NT2/D1 (cell line): ENCODE data around the gene SEC61A1.

Source experiments
- DNase-seq: peaks from one replicate; pipeline ENCODE4 v3.0.0-alpha.2; 2011; ENCODE audit warnings: low read depth, low spot score
- H3K27me3 ChIP-seq: 2 replicates; pipeline ENCODE4 v1.6.0; 2011; ENCODE audit warnings: mild to moderate bottlenecking; ENCODE audit not compliant: insufficient read length, insufficient read depth
- H3K36me3 ChIP-seq: 2 replicates; pipeline ENCODE4 v1.6.1; 2011; ENCODE audit warnings: mild to moderate bottlenecking, low read length, mixed read lengths; ENCODE audit not compliant: insufficient read depth, insufficient read length
- H3K4me1 ChIP-seq: 2 replicates; pipeline ENCODE4 v1.5.1; 2011; ENCODE audit not compliant: insufficient read depth, insufficient read length
- H3K4me3 ChIP-seq: 2 replicates; pipeline ENCODE4 v1.5.1; 2011; ENCODE audit warnings: low read depth; ENCODE audit not compliant: insufficient read length
- H3K9ac ChIP-seq: 2 replicates; pipeline ENCODE4 v1.6.0; 2011; ENCODE audit warnings: low read depth; ENCODE audit not compliant: insufficient read length
- H3K9me3 ChIP-seq: 2 replicates; pipeline ENCODE4 v1.5.1; 2011; ENCODE audit warnings: mild to moderate bottlenecking, low read length; ENCODE audit not compliant: insufficient read depth
- SUZ12 ChIP-seq: IDR thresholded peaks from 2 replicates; pipeline ENCODE4 v1.6.1; 2011; ENCODE audit not compliant: insufficient read length, insufficient read depth; ENCODE audit errors: extremely low read depth
- YY1 ChIP-seq: IDR thresholded peaks from 2 replicates; pipeline ENCODE4 v1.6.1; 2011; ENCODE audit not compliant: insufficient read length, insufficient read depth
- ZNF274 ChIP-seq: IDR thresholded peaks from 2 replicates; pipeline ENCODE4 v1.6.1; 2011; ENCODE audit warnings: mild to moderate bottlenecking, low read depth, low read length

The SEC61A1 gene

DNA sequence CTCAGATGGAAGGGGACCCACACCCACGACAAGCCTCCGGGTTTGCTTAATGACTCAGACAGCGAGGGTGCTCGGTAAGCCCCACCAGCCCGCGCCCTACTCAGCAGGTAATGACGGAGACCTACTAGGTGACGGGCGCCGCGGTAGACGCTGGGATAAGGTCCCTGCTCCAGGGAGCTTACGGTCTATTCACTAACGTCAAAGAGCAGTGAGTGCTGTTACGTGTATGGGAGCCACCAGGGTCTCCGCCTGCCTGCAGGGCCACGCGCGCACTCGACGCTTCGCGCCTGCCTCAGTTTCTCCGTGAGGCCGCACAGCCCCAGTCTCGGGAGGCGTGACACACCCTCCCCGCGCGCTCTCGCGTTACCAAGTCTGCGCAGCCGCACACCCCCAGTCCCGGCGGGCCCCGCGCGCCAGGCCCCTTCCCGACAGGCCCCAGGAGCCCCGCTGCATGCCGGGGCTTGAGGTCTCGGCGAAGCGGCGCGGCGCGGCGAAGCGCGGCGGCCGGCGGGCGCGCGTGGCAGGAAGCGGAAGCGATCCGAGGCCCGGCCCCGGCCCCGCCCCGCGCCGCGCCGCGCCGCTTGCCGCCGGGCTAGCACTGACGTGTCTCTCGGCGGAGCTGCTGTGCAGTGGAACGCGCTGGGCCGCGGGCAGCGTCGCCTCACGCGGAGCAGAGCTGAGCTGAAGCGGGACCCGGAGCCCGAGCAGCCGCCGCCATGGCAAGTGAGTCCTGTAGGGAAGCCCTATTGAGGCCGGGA, at the start of gene SEC61A1:
Gene SEC61A1 (plus strand): TSS at position 601 of the 758 bp plus-strand sequence. CDS start 116 bp downstream, at position 717.
- Histone ChIP-seq H3K36me3 (peaks cover 43% of the 10 kb centered on the region), H3K27me3 (no peaks in the 10 kb centered on the region), H3K4me3 (peak within 1 kb of the TSS; percentile 91), H3K9ac (peak within 1 kb of the TSS; percentile 97), H3K4me1 (peaks cover 3% of the 10 kb centered on the region), H3K9me3 (no peaks in the 10 kb centered on the region)
- DNase-seq = peak; percentile 87
- TF ChIP-seq YY1 (no peak), SUZ12 (no peak), ZNF274 (no peak)

- H3K4me3 ChIP-seq = no peak overlapping the region
- H3K4me1 ChIP-seq = peaks cover 13% of the 10 kb centered on the region
- DNase-seq = no peak
- no peak overlapping the region for H3K9ac ChIP-seq
- H3K27me3 ChIP-seq = no peaks in the 10 kb centered on the region
- no peak for TF ChIP-seq SUZ12
- no peak for TF ChIP-seq YY1
- TF ChIP-seq ZNF274 = no peak
- no peaks in the 10 kb centered on the region for H3K9me3 ChIP-seq
- H3K36me3 ChIP-seq = no peaks in the 10 kb centered on the region
Measured at GRCh38 chr3:128004661-128005060, 47.6 kb upstream of the SEC61A1 start.

- H3K27me3 ChIP-seq = no peaks in the 10 kb centered on the region
- no peaks in the 10 kb centered on the region for H3K36me3 ChIP-seq
- peak overlapping the region; percentile 29 for H3K4me3 ChIP-seq
- H3K4me1 ChIP-seq = peaks cover 13% of the 10 kb centered on the region
- peak overlapping the region; percentile 57 for H3K9ac ChIP-seq
- TF ChIP-seq SUZ12 = no peak
- no peak for TF ChIP-seq ZNF274
- no peak for TF ChIP-seq YY1
- DNase-seq = no peak
- no peaks in the 10 kb centered on the region for H3K9me3 ChIP-seq
Measured at GRCh38 chr3:128006061-128007032, 45.9 kb upstream of the SEC61A1 start.

DNA sequence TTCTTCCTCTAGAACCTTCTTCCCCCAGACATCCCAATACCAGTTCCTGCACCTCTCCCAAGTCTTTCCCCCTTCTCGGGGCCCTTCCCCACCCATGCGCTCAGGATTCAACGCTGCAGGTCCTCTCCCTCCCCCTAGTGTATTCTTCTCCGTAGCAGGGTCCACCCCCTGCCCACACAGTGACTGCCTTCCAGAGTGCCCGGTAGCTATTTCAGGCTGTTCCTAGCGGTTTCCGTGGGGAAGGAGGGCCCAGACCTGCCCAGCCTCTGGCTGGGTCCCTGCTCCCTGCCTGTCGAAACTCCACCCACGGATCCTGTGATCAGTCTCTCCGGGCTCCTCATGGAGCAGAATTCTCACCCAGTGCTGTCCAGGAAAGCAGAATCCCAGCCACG, 45.2 kb upstream of the SEC61A1 start:
- no peak for DNase-seq
- Histone ChIP-seq H3K9ac (peak overlapping the region; percentile 57), H3K36me3 (no peaks in the 10 kb centered on the region), H3K4me3 (peak overlapping the region; percentile 29), H3K9me3 (no peaks in the 10 kb centered on the region), H3K27me3 (no peaks in the 10 kb centered on the region), H3K4me1 (peaks cover 9% of the 10 kb centered on the region)
- TF ChIP-seq YY1 (no peak), SUZ12 (no peak), ZNF274 (no peak)

GRCh38 chr3:128009952-128010846, 42.0 kb upstream of the SEC61A1 start:
- Histone ChIP-seq H3K4me3 (no peak overlapping the region), H3K9me3 (no peaks in the 10 kb centered on the region), H3K4me1 (peaks cover 7% of the 10 kb centered on the region), H3K9ac (no peak overlapping the region), H3K36me3 (no peaks in the 10 kb centered on the region), H3K27me3 (no peaks in the 10 kb centered on the region)
- no peak for TF ChIP-seq ZNF274
- no peak for TF ChIP-seq SUZ12
- no peak for TF ChIP-seq YY1
- DNase-seq = no peak

DNA sequence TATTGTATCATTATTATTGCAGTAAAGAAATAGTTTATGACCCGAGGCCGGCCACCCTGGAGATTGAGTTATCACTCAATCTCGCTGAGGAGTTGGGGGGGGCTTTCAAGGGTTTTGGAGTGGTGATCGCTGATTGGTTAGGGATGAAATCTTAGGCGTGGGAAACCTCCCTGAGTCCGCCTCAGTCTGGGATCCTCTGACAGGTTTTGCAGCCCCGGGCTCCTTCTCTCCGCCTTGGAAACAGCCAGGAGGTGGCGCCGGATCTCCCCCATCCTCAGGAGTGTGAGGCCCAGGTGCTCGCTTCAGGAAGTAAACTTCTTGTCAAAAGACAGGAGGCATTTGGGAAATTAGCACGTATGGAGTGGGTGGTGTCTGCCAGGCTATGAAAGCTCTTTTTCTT, 41.1 kb upstream of the SEC61A1 start:
- TF ChIP-seq YY1 (no peak), ZNF274 (no peak)
- H3K36me3 ChIP-seq = no peaks in the 10 kb centered on the region
- DNase-seq = peak; percentile 82

DNA sequence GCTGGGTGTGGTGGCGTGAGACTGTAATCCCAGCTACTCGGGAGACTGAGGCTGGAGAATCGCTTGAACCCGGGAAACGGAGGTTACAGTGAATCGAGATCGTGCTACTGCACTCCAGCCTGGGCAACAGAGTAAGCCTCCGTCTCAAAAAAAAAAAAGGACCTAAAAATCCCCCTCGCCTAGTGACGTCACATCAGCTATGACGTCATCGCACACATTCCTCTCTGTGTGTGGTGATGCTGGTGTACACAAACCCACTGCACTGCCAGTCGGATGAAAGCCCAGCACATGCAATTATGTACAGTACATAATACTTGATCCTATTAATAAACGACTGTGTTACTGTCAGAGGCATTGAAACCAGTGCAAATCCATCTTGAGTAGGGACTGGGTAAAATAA, 40.2 kb upstream of the SEC61A1 start:
- Histone ChIP-seq H3K36me3 (no peaks in the 10 kb centered on the region), H3K4me3 (no peak overlapping the region), H3K27me3 (no peaks in the 10 kb centered on the region), H3K9me3 (peaks cover 18% of the 10 kb centered on the region), H3K9ac (no peak overlapping the region), H3K4me1 (peaks cover 3% of the 10 kb centered on the region)
- no peak for TF ChIP-seq YY1
- no peak for TF ChIP-seq ZNF274
- no peak for TF ChIP-seq SUZ12
- no peak for DNase-seq

More for the DNA sequence above, 41.1 kb upstream of the SEC61A1 start:
- H3K4me1 ChIP-seq = peaks cover 4% of the 10 kb centered on the region
- H3K27me3 ChIP-seq = no peaks in the 10 kb centered on the region
- H3K9ac ChIP-seq = no peak overlapping the region
- peaks cover 9% of the 10 kb centered on the region for H3K9me3 ChIP-seq
- no peak overlapping the region for H3K4me3 ChIP-seq
